HCT116 (cell line): ENCODE results near the gene LMTK3.

Experiments used
- CEBPB ChIP-seq: IDR thresholded peaks from 2 replicates; pipeline ENCODE4 v1.6.1; 2012; ENCODE audit warnings: low read depth
- EZH2 ChIP-seq: fragments of 200-600 bp; sonication (generic); IDR thresholded peaks from 2 replicates; pipeline ENCODE4 v1.6.1; 2017; ENCODE audit warnings: antibody characterized with exemption, mixed run types
- EZH2phosphoT487 ChIP-seq: fragments of 200-600 bp; IDR thresholded peaks from 2 replicates; pipeline ENCODE4 v1.6.1; 2018; ENCODE audit warnings: antibody characterized with exemption, borderline replicate concordance
- FOSL1 ChIP-seq: IDR thresholded peaks from 2 replicates; pipeline ENCODE4 v1.6.1; 2012; ENCODE audit warnings: low read depth
- JUND ChIP-seq: IDR thresholded peaks from 2 replicates; pipeline ENCODE4 v1.6.1; 2012
- POLR2A ChIP-seq: IDR thresholded peaks from 2 replicates; pipeline ENCODE4 v1.7.0; 2011; ENCODE audit warnings: borderline replicate concordance; ENCODE audit not compliant: insufficient read depth, insufficient read length; ENCODE audit errors: extremely low read depth
- POLR2AphosphoS5 ChIP-seq: IDR thresholded peaks from 2 replicates; pipeline ENCODE4 v1.6.1; 2011; ENCODE audit warnings: mild to moderate bottlenecking, low read depth, low read length, moderate library complexity
- RAD21 ChIP-seq: IDR thresholded peaks from 2 replicates; pipeline ENCODE4 v1.6.1; 2012; ENCODE audit warnings: low read depth, mild to moderate bottlenecking
- SP1 ChIP-seq: IDR thresholded peaks from 2 replicates; pipeline ENCODE4 v1.6.1; 2012; ENCODE audit warnings: low read depth
- TCF7L2 ChIP-seq: IDR thresholded peaks from 2 replicates; pipeline ENCODE4 v1.7.0; 2011; ENCODE audit warnings: borderline replicate concordance, inconsistent platforms; ENCODE audit not compliant: insufficient read depth, insufficient read length; ENCODE audit errors: extremely low read depth
- ZFX ChIP-seq: fragments of 450-650 bp; IDR thresholded peaks from 2 replicates; pipeline ENCODE4 v1.6.1; 2017
- ZNF274 ChIP-seq: fragments of 200-500 bp; sonication (Bioruptor generic); IDR thresholded peaks from 2 replicates; pipeline ENCODE4 v1.6.1; 2014; ENCODE audit warnings: mild to moderate bottlenecking, low read depth, low read length, inconsistent platforms
- TF ChIP-seq, protein P1 (sequence below), 3 experiments: fragments of 200-600 bp in 1 of 3; sonication (generic) in 1 of 3; IDR thresholded peaks in 2 of 3; conservative IDR thresholded peaks in 1 of 3; 2 replicates each; pipeline ENCODE4 v1.5.1; 2012 to 2017; ENCODE audit warnings: low read depth in 2 of 3, low read length in 2 of 3, antibody characterized with exemption in 1 of 3, borderline replicate concordance in 1 of 3, control low read depth in 1 of 3, mild to moderate bottlenecking in 1 of 3, mixed read lengths in 1 of 3, mixed run types in 1 of 3, moderate library complexity in 1 of 3; ENCODE audit not compliant: insufficient read depth in 1 of 3
- TF ChIP-seq, protein P2 (sequence below): IDR thresholded peaks from 2 replicates; pipeline ENCODE4 v1.6.1; 2012

DNA sequence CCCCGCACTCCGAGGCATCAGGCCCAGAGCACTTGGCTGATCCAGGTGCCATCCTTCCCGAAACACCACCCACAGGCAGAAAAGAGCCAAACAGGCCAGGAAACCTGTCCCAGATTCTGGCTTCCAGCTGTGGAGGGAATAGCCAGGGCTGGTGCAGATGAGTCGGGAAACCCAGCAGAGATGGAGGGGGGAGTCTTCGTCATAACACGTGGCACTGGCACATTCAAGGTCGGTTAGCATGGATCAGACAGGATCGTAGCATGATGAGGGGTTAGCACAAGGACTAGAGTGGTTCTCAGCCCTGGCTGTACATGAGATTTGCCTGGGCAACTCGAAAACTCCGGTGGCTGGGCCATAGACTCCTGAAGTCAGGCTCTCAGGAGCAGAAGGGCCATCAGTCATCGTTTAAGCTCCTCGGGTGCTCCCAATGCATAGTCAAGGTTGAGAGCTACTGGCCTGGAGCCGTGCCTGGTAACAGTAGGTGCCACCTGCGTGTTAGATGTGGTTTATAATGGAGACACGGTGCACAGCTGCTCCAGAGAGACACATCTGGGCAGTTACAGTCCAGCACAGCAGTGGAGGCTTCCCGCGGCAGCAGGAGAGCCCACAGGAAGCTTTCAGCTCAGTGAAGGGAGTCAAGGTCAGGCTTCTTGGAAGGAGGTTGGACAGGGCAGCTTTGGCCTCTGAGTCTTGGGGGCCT is 36.1 kb downstream of the LMTK3 start:
- TF ChIP-seq, protein P1, sequence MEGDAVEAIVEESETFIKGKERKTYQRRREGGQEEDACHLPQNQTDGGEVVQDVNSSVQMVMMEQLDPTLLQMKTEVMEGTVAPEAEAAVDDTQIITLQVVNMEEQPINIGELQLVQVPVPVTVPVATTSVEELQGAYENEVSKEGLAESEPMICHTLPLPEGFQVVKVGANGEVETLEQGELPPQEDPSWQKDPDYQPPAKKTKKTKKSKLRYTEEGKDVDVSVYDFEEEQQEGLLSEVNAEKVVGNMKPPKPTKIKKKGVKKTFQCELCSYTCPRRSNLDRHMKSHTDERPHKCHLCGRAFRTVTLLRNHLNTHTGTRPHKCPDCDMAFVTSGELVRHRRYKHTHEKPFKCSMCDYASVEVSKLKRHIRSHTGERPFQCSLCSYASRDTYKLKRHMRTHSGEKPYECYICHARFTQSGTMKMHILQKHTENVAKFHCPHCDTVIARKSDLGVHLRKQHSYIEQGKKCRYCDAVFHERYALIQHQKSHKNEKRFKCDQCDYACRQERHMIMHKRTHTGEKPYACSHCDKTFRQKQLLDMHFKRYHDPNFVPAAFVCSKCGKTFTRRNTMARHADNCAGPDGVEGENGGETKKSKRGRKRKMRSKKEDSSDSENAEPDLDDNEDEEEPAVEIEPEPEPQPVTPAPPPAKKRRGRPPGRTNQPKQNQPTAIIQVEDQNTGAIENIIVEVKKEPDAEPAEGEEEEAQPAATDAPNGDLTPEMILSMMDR (IDR thresholded peaks at IDR 0.05 in 2 of 3, conservative IDR thresholded peaks at IDR 0.05 in 1 of 3; ENCODE audit: borderline replicate concordance in 1 of 3, insufficient read depth in 1 of 3, low read depth in 2 of 3, low read length in 2 of 3): no peak
- TF ChIP-seq POLR2A (no peak), EZH2phosphoT487 (no peak), EZH2 (no peak), ZFX (no peak), SP1 (no peak), CEBPB (no peak), POLR2AphosphoS5 (no peak), ZNF274 (no peak), JUND (no peak), TCF7L2 (no peak), FOSL1 (no peak), RAD21 (no peak)
- TF ChIP-seq, protein P2, sequence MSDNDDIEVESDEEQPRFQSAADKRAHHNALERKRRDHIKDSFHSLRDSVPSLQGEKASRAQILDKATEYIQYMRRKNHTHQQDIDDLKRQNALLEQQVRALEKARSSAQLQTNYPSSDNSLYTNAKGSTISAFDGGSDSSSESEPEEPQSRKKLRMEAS: no peak
